HG03460 (cell line): ENCODE measurements around the gene DDX19B.
"Not testable (repeated sequence)": the region's sequence is repeated elsewhere in the genome, so short reads cannot be mapped to it uniquely, and the experiment has no call there.

Experiments
- ATAC-seq: cut with Tn5 transposase; IDR thresholded peaks from one replicate; pipeline ENCODE4 v1.9.1; 2021; ENCODE audit not compliant: unreplicated experiment

Gene DDX19B

DNA sequence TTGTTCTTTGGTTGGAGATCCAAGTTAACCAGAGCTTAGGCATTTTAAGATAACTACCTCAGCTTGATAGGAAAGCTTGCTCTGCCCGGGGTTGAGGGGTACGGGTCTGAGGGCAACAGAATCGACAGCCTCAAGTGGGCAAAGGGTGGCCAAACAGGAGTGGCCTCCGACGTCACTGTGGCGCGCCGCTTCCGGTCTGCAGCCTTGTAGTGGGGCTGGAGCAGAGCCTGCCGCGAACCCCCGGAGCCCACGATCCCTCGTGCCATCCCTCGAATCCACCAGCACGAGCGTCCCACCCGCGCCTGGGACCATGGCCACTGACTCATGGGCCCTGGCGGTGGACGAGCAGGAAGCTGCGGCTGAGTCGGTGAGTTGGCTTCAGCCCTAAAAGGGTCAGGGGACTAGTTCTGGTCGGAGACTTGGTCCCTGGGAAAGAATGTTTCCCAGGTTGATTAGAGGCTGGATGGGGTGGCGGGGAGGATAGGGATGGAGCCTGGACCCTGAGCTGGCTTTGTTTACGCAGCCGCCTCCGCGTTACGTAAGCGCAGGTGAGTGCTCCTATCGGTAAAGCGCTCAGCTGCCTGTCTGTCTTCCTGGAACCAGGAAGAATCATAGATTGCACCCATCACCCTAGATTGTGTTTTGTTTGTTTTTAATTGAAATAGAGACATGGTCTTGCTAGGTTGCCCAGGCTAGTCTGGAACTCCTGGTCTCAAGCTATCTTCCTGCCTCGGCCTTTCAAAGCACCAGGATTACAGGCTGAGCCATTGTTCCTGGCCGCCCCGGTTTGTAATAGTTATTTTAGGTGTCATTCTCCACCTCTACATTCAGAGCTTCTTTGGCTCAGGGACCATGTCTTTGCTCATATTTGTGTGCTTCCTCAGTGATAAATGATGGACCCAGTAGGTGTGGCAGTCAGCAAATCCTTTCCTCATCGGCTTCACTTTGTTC, at the start of gene DDX19B:
TSS of gene DDX19B (plus strand) at position 199 of the 951 bp plus-strand sequence. CDS start at position 311, 112 bp downstream.
- peak; percentile 78 for ATAC-seq

DNA sequence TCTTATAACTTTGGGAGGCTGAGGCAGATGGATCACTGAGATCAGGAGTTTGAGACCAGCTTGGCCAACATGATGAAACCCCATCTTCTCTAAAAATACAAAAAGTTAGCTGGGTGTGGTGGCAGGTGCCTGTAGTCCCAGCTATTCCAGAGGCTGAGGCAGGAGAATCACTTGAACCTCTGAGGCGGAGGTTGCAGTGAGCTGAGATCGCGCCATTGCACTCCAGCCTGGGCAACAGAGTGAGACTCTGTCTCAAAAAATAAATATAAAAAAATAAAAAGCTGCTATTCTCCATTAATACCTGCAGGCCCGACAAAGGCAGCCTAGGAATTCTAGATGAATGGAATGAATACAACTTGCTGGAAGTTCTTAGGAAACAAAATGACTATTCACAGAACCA, 49.3 kb upstream of the DDX19B start:
- ATAC-seq, result not testable (repeated sequence)

DNA sequence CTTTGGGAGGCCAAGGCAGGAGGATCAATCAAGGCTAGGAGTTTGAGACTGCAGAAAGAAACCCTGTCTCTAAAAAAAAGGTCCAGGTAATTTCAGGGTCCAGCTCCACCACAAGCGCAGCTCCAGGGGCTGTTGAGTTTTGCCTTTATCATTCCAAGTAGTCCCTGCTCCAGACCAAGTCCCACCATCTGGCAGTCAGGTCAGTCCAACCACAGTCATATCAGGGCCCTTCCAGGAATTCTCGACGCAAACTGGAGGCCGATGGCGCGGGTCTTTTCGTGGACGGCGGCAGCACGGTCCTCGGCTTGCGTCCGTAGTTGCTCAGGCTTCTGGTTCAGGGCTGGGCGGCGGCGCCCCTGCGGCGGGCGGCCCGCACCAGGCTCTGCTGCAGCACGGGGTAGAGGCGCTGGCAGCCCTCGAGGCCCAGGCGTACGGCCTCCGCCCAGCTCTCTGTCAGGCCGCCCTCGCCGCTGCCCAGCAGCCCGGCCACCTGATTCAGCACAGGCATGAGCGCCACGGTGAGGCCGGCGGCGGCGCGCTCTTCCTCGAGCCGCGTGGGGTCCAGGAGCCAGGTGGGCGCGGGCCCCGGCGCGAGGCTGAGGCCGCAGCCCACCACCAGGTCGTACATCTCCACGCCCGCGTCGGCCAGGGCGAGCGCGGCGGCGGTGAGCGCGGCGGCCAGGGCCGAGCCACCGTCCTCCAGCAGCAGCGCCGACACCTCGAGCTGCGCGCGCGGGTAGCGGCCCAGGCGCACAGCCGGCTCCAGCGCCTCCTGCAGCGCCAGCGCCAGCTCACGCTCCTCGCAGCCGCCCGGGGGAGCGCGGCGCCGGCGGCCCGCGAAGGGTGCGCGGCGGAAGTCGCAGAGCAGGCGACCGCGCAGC, 48.0 kb upstream of the DDX19B start:
- ATAC-seq, result peak; percentile 43

DNA sequence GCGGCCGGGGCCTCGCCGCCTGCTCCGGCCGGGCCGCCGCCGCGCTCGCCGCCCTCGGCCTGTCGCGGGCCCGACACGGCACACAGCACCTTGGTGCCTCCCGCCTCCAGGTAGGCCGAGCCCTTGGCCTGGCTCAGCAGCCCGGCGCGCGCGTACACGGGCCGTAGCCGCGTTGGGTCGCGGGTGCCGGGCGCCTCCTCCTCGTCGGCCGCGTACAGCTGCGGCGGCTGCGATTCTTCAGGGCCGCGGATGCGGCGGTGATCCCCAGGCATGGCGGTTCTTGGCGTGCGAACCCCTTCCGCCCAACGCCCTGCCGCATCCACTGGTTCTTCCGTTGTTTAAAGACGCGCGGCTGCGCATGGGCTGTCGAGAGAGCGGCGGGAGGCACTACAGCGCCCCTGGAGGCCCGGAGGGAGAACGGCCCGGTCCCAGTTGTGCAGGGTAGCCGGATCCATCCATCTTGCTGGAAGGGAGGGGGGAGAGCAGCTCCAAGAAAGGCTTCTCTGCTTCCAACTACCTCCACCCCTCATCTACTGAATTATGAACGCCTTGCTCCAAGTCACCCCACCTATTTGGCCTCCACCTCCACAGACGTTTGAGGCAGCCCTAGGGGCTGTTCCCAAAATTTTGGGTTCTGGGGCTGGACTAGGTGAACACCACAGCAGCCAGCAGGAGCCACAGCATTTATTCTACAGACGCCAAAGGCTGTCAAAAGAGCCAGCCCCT, 47.2 kb upstream of the DDX19B start, which contains the start of gene EXOSC6:
TSS of gene EXOSC6 (minus strand) at position 312 of the 726 bp plus-strand sequence. CDS start at position 272, 40 bp downstream.
- ATAC-seq, result peak; percentile 80

DNA sequence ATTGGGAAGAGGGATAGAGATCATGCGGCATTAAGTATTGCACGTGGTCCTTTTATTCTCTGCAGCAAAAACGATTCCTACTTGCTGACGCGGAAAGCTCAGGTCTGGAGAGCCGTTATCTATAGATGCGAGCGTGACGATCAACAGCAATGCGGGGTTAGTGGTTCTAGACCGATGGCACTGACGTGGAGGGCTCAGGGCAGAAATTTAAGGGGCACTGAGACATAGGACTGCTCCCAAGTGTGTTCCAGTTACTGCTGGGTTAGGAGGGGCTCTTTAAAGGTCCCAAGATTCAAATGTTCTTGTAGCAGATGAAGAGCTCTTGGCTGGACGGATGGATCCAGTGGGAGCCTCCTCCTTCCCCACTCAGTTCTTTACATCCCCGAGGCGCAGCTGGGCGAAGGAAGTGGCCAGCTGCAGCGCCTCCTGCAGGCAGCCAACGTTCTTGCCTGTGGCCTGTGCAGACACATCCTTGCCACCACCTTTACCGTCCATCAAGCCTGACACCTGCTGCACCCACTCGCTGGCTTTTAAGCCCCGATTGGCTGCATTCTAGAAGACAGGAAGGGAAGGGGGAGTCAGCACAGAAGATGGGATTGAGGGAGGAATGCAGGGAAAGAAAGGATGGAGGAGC, 46.5 kb upstream of the DDX19B start:
- no peak for ATAC-seq

DNA sequence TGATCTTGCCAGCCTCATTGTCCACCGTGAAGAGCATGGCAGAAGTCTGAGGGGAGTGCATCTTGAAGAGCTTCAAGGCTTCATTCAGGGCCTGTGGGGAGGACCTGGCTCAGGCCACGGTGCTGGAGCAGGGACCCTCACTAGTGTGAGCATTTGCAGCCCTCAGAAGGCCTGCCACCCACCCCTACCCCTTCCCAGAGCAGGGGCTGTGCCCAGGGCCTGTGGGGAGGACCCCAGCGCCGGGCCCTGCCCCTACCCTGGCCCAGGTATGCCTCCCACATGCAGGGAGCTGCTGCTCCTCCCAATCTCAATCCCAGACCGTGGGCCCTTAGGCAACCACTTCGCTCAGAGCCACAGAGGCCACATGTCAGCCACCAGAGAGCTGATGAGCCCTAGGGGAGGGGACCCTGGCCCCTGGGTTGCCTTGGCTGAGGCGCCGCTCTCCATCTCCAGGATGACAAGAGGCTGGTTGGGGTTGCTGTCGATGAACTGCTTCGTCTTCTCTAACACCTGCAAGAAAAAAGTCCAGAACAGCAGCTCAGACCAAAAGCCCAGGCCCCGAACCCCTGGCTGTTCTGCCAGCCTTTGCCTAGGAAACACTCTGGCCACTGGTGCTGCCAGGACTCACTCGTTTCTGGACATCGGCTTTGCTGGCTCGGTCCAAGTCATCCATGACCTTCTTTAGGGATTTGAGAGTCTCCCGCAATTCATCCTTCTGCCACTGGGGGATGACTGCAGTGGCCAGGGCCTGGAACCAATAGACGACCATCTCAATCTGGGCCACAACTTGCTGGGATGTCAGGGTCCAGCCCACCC, 45.5 kb upstream of the DDX19B start:
- no peak for ATAC-seq

DNA sequence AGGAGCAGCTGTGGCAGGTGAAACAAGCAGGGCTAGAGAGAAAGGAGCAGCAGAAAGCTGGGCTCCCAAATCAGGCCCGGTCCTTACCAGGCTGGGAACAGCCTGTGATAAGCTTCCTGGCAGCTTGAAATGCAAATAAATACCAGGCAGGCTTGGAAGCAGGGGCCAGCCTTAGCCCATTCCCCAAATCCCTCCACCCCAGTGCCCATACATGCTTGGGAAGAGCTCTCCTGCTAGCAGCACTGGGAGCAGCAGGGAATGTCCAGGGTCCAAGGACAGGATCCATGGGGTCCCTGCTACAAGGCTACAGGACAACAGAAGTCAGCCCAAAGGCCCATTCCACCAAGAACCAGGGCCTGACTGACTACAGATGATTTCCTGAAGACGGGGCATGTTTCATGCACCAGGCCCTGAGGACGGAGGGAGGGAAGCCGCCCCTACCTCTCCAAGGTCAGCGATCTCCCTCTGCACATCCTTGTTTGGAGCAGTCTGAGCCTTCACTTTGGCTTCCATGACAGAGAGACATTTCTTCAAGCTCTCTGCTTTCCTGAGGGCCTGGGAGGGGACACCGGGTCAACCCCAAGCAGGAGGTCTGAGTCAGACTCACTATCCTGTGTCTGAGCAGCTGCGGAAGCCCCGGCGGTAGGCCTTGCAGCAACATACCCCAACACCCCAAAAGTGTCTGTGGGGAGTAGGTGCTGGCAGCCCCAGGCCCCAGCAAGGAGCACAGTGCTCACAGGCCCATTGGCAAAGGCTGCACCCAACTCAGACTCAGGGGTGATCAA, 44.6 kb upstream of the DDX19B start:
- no peak for ATAC-seq

DNA sequence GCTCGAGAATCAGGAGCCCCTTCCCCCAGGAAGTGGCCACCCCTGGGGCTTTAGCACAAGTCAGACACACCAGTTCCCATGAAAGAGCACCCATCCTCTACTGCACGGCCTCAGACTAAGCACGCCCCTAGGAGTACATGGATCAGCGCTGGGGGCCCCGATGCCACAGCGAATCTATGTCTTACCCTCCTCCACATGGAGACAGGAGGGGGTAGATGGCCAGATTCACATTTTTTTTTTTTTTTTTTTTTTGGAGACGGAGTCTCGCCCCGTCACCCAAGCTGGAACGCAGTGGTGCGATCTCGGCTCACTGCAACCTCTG, 44.1 kb upstream of the DDX19B start:
- no peak for ATAC-seq

DNA sequence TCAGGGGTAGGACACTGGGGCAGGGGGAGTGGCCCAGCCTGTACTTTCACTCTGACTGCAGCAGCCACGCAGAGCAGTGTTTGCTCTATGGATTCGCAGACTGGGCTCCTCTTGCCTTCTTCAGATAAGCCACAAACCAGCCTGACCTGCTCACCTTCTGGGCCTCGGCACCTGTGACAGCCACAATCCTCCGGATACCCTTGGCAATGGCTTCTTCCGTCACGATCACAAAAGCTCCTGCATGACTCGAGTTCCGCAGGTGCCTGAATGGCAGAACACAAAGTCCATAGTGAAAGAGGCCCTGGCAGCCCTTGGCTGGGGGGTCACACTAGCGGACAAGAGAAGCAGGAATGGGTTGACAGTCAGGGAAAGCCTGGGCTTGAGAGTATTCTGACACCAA, 43.4 kb upstream of the DDX19B start:
- ATAC-seq, result no peak

DNA sequence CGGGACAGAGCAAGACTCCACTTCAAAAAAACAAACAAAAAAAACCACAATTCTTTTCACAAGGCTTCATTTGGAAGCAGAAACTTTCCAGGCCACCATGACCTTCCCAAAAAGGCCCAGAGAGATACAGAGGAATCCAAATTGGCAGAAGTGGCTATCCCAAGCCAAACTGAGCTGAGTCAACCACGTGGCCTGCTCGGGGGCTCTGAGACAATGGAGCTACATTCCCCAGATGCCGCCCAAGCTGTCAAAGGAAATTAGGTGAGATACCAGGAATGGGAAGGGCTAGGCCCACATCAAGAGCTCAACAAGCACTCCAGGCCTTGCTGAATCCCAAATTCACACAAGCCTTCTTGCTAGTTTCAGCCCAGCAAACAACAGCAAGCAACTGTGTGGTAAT, 41.6 kb upstream of the DDX19B start:
- no peak for ATAC-seq

DNA sequence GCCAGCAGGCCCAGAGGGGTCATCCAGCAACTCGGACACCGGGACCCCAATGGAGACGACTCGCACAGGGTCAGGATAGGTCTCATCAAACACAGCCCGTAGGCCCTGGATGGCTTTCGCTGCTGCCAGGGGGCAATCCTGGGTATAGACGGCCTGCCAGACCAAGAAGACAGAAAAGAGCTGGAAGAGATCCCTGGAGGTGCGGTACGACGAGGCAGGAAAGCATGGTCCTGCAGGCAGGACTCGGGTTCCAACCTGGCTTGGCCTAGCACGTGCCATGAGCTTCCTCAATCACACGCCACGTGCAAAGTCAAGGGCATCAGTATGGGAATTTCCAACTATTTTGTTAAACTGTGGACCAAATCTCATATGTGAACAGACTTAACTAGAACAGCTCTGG, 40.9 kb upstream of the DDX19B start:
- ATAC-seq, result no peak

DNA sequence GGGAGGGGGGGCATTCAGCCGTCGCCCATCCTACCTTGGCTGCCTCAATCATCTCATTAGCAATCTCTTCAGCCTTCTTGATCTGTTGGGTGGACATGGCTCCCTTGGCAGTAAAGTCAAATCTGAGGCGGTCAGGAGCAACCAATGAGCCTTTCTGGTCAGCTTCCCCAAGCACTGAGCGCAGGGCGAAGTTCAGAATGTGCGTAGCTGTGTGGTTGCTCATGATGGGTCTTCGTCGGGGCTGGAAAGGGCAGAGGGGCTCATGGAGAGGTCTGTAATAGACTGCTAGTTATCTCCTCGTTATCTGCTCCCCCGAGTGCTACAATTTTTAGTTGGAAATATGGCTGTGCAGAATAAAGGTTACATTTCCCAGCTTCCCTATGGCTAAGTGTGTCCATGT, 40.0 kb upstream of the DDX19B start:
- no peak for ATAC-seq

DNA sequence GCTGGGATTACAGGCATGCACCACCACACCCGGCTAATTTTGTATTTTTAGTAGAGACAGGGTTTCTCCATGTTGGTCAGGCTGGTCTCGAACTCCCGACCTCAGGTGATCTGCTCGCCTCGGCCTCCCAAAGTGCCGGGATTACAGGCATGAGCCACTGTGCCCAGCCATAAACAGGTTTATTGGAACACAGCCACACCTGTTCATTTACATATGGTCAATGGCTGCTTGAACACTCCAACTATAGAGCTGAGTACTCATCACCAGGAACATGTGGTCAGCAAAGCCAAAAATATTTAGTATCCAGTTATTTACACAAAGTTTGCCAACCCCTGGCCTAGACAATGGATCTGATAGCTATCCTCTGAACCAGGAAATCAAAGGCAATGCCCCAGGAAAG, 39.1 kb upstream of the DDX19B start:
- ATAC-seq, result not testable (repeated sequence)

DNA sequence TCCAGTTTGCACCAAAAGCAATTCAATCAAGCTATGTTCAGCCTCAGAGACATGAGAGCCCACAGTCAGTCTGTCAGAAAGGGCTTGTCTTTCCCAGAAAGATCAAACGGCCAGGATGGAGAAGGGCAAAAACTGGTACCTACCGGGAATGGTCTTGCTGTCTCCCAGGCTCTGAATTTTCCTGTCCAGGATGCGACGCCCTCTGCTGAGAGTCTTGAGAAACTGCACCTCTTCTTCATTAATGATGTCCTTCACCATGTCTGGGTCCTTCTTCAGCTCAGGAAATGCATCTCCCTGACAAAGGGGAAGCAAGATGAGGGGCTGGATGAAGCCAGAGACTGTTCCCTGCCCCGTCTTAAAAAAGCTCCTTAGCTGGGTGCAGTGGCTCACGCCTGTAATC, 31.5 kb upstream of the DDX19B start:
- no peak for ATAC-seq

DNA sequence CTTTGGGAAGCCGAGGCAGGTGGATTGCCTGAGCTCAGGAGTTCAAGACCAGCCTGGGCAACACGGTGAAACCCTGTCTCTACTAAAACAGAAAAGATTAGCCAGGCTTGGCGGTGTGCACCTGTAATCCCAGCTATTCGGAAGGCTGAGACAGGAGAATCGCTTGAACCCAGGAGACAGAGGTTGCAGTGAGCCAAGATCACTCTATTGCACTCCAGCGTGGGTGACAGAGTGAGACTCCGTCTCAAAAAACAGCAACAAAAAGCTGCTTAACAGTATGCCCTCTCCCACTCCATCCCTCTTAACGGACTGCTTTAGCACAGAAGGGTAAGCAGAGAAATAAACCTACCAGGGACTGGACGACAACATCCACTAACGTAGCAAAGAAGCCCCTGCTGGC, 31.1 kb upstream of the DDX19B start:
- not testable (repeated sequence) for ATAC-seq

DNA sequence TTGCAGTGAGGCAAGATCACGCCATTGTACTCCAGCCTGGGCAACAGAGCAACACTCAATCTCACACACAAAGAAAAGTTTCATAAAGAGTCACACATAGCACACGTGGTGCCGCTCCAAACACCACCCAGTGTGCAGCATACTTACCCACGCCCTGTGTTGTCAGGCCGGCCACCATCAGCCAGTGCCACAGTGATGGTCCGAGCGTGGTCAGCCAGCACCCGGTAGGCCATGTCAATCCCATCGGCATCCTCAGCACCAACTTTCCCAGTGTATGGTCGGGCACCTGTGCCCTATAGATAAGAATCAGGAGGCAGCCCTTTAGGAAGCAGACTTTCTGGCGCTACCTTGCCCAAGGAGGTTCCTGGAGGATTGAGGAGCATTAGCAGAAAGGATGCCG, 29.5 kb upstream of the DDX19B start:
- ATAC-seq, result no peak

DNA sequence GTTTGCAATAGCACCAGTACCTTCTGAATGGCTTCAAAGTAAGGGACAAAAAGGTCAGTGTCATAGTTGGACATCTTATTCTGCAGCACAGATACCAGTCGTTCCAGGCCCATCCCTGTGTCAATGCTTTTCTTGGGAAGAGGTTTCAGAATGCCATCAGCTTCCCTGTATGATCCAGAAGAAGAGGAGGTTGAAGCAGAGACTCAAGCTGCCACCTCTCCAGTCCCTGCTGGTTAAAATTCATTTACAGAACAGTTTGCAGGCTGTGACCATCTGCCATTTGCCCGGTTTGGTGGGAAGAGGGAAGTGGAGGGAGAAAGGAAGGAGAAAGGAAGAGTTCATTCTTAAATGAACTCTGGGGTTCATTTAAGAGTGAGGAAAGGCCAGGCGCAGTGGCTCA, 28.8 kb upstream of the DDX19B start:
- ATAC-seq, result no peak

DNA sequence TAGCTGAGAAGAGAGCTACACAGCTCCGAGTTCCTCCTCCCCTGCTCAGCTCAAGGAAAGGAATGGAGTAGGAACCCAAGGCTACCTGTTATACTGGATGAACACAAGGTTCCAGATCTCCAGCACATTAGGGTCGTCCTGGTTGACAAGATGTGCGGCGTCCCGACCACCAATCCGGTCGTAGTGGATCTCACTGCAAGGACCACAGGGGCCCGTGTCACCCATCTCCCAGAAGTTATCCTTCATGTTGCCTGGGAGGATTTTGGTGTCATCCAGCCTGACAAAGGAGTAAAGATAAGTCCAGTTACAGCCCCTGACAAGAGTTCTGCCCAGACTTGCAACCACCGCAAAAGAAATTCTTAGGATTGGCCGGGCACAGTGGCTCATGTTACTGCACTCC, 27.3 kb upstream of the DDX19B start:
- ATAC-seq, result no peak

DNA sequence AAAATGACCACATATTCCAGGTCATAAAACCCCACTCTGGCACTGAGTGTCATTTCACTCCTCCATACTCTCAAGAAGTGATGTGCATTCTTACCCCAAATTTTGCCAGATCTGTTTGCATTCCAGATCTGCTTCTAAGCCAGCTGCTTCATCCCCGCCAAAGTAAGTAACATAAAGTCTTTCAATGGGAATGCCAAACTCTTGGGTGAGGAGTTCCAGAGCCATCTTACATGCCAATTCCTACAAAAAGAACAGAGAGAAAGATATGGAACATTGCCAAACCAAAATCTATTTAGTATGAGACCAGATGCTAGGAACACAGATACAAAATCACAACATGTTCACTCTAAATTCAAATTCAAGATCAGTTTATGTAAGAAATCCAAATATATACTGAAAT, 22.6 kb upstream of the DDX19B start:
- ATAC-seq, result no peak
